Natural killer cell (primary cell): ENCODE results near the gene TCF19. TPM values are rescaled to one million over a fixed set of nuclear protein-coding genes. Genes with fewer than 3 reads are reported as not detected.

ENCODE experiments used
- ATAC-seq, 3 donors: fragments of 150-1000 bp in 2 of 3; fragments of 200-7000 bp in 1 of 3; cut with Tn5 transposase; 1 replicate in 1 of 3; 2 replicates in 2 of 3; pipeline ENCODE4 v1.10.0; 2021; ENCODE audit warnings: mild to moderate bottlenecking in 2 of 3, moderate library complexity in 2 of 3
- DNase-seq, 2 donors: peaks; one replicate each; pipeline versions ENCODE4 v3.0.0 to v3.0.0-alpha.2; 2013 to 2021; ENCODE audit warnings: mixed read lengths in 1 of 2
- H3K27ac ChIP-seq: one replicate; pipeline ENCODE4 v1.5.1; 2013; ENCODE audit warnings: mild to moderate bottlenecking, low read length
- H3K27me3 ChIP-seq: one replicate; pipeline ENCODE4 v1.6.1; 2013; ENCODE audit warnings: low read length; ENCODE audit not compliant: control insufficient read depth, insufficient read depth
- H3K36me3 ChIP-seq: one replicate; pipeline ENCODE4 v1.6.1; 2013; ENCODE audit warnings: low read length; ENCODE audit not compliant: control insufficient read depth, insufficient read depth
- H3K4me1 ChIP-seq: one replicate; pipeline ENCODE4 v1.6.1; 2013; ENCODE audit warnings: low read length; ENCODE audit not compliant: control insufficient read depth, insufficient read depth
- H3K4me3 ChIP-seq: one replicate; pipeline ENCODE4 v1.5.1; 2013; ENCODE audit warnings: low read length
- H3K9me3 ChIP-seq: one replicate; pipeline ENCODE4 v1.6.1; 2013; ENCODE audit warnings: low read length; ENCODE audit not compliant: control insufficient read depth, insufficient read depth
- H3K27ac Mint-ChIP-seq, 2 donors: one replicate each; pipeline ENCODE4 v1.8.0; 2022; ENCODE audit warnings: mild to moderate bottlenecking in 2 of 2, mixed read lengths in 2 of 2, moderate library complexity in 1 of 2
- H3K27me3 Mint-ChIP-seq, 2 donors: one replicate each; pipeline ENCODE4 v1.8.0; 2022; ENCODE audit warnings: low read depth in 2 of 2, mixed read lengths in 2 of 2
- H3K36me3 Mint-ChIP-seq: one replicate; pipeline ENCODE4 v1.8.0; 2022; ENCODE audit warnings: mixed read lengths
- H3K4me1 Mint-ChIP-seq, 2 donors: one replicate each; pipeline ENCODE4 v1.8.0; 2022; ENCODE audit warnings: mixed read lengths in 2 of 2
- H3K4me3 Mint-ChIP-seq: one replicate; pipeline ENCODE4 v1.8.0; 2022; ENCODE audit warnings: mild to moderate bottlenecking, moderate library complexity, mixed read lengths
- H3K9me3 Mint-ChIP-seq, 2 donors: one replicate each; pipeline ENCODE4 v1.8.0; 2022; ENCODE audit warnings: mixed read lengths in 2 of 2
- CTCF ChIP-seq: fragments of 200-600 bp; IDR thresholded peaks from one replicate; pipeline ENCODE4 v1.8.0; 2022; ENCODE audit warnings: antibody characterized with exemption
- WGBS: methylation state at CpG from one replicate; pipeline ENCODE4 v1.1.7; 2013; ENCODE audit warnings: missing lambda C conversion rate; ENCODE audit not compliant: insufficient coverage; 5-methylcytosine and 5-hydroxymethylcytosine counted together
- intact Hi-C: fragments of 100-400 bp; cut with micrococcal nuclease; formaldehyde crosslinking; loops from one replicate; pipeline ENCODE4 v1.14.2; 2022
- total RNA-seq, 4 donors: library from RNA; stranded (reverse); fragments of 120-200 nt in 1 of 4; gene quantifications; one replicate each; pipeline versions ENCODE4 v1.2.3 to v1.2.4, GENCODE V29; 2013 to 2022

Gene TCF19
- total RNA-seq, 3 donors from 2014 or later (not counting 1 experiment from before 2014, with no cell fraction given): 7.2 to 12.0 (median 9.2) TPM

- Histone ChIP-seq H3K27me3 (no peaks in the 10 kb centered on the region), H3K27ac (no peak within 1 kb of the TSS), H3K4me3 (no peak within 1 kb of the TSS), H3K4me1 (peaks cover 7% of the 10 kb centered on the region), H3K36me3 (no peaks in the 10 kb centered on the region), H3K9me3 (no peaks in the 10 kb centered on the region)
- H3K9me3 Mint-ChIP-seq: no peaks in the 10 kb centered on the region
- intact Hi-C loops: no loop called here
- H3K27ac Mint-ChIP-seq: no peak within 1 kb of the TSS
- H3K4me1 Mint-ChIP-seq: peaks cover under 1 to 3% of the 10 kb centered on the region in 2 donors
- ATAC-seq (no peak), DNase-seq (no peak)
- no peaks in the 10 kb centered on the region for H3K36me3 Mint-ChIP-seq
- no peak for TF ChIP-seq CTCF
- 74% methylated on average over 5 of the region's 9 CpGs for WGBS
- no peak within 1 kb of the TSS for H3K4me3 Mint-ChIP-seq
- no peaks in the 10 kb centered on the region for H3K27me3 Mint-ChIP-seq
These were observed 12.2 kb downstream of the TCF19 start, which contains the start of gene POU5F1 for GRCh38 chr6:31170600-31170881. TSS of gene POU5F1 (minus strand) at chr6:31170682. CDS start at chr6:31170620, 62 bp downstream.

- Mint-ChIP-seq H3K27ac (no peak overlapping the region), H3K36me3 (no peaks in the 10 kb centered on the region), H3K4me3 (no peak overlapping the region), H3K9me3 (no peaks in the 10 kb centered on the region), H3K27me3 (no peaks in the 10 kb centered on the region), H3K4me1 (peaks cover 7 to 9% of the 10 kb centered on the region in 2 donors)
- 97% methylated on average over 9 of the region's 10 CpGs for WGBS
- Histone ChIP-seq H3K27ac (no peak overlapping the region), H3K36me3 (no peaks in the 10 kb centered on the region), H3K4me1 (peaks cover 13% of the 10 kb centered on the region), H3K9me3 (no peaks in the 10 kb centered on the region), H3K27me3 (no peaks in the 10 kb centered on the region), H3K4me3 (no peak overlapping the region)
- ATAC-seq (no peak), DNase-seq (no peak)
- no peak for TF ChIP-seq CTCF
- intact Hi-C loops: no loop called here
These were observed 12.7 kb downstream of the TCF19 start for GRCh38 chr6:31170987-31171671.

DNA sequence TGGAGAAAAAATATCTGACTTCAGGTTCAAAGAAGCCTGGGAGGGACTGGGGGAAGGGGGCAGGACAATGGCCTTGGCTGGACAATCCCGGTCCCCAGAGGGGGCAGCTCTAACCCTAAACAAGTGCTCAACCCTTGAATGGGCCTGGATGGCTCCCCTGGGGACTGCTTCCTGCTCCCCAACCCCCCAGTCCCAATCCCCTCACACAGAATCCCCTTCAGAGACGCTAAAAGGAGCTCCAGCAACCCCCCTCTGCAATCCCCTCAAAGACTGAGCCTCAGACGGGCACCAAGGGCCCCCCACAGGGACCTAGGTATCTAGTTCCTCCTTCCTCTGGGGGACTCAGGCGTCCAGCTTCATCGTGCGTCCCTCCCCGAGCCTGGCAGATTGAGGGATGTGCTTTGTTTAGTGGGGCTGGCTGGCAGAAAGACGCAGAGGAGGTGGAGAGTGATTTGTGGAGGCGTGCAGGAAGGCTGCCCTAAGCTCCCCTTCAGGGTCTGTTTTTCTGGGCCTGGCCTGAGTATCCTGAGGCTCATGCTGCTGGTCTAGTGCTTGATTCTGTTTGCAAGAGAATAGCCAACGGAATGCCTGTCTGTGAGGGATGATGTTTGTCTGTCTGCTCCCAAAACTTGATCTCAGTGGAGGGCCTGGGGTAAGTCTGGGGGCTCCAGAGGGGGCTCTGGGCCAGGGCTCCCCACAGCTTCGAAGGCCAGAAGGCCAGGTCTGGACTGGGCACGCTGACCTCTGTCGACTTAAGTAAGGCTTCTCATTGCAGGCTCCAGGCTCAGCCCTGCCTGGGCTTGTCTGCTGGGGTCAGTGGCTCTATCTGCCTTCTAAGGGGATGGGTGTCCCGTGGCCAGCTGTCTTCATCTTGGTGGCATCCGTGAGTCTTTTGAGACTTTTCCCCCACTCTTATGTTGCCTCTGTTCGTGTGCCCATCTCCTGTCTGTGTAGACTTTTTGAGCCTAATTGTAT lies 13.8 kb downstream of the TCF19 start:
- H3K36me3 Mint-ChIP-seq: no peaks in the 10 kb centered on the region
- ATAC-seq (no peak), DNase-seq (no peak)
- intact Hi-C loops: no loop called here
- H3K9me3 Mint-ChIP-seq: no peaks in the 10 kb centered on the region
- no peaks in the 10 kb centered on the region for H3K9me3 ChIP-seq
- H3K27ac Mint-ChIP-seq: no peak overlapping the region
- no peak overlapping the region for H3K4me3 Mint-ChIP-seq
- no peak for TF ChIP-seq CTCF
- H3K4me3 ChIP-seq: no peak overlapping the region
- H3K27ac ChIP-seq: no peak overlapping the region
- H3K36me3 ChIP-seq: no peaks in the 10 kb centered on the region
- H3K4me1 Mint-ChIP-seq: peaks cover 9 to 12% of the 10 kb centered on the region in 2 donors
- H3K4me1 ChIP-seq: peaks cover 14% of the 10 kb centered on the region
- no peaks in the 10 kb centered on the region for H3K27me3 ChIP-seq
- 80% methylated on average over 16 of the region's 16 CpGs for WGBS
- H3K27me3 Mint-ChIP-seq: no peaks in the 10 kb centered on the region
